Astrocyte of the spinal cord (primary cell): ENCODE measurements around the gene CGN.

Experiments
- DNase-seq: peaks from one replicate; pipeline ENCODE4 v3.0.0; 2011; ENCODE audit warnings: low read depth, low spot score
- H3K4me3 ChIP-seq: 2 replicates; pipeline ENCODE4 v1.5.1; 2011; ENCODE audit warnings: low read depth, mild to moderate bottlenecking, low read length, moderate library complexity
- CTCF ChIP-seq: IDR thresholded peaks from 2 replicates; pipeline ENCODE4 v1.5.1; 2012; ENCODE audit warnings: low read depth, mild to moderate bottlenecking, low read length, inconsistent platforms
- in situ Hi-C: cut with HindIII; loops from 2 replicates; pipeline ENCODE4 v1.10.0; 2017; ENCODE audit warnings: low sequenced_read_pairs

Gene CGN

GRCh38 chr1:151540021-151540981 is 29.1 kb downstream of the CGN start, which contains the start of gene TUFT1:
Gene TUFT1, plus strand, starts transcription at chr1:151540309. Its CDS starts 58 bp downstream, at chr1:151540367.
- peak; percentile 91 for DNase-seq

GRCh38 chr1:151540982-151541377 is 29.8 kb downstream of the CGN start:
- no peak for DNase-seq
- no peak for TF ChIP-seq CTCF
- in situ Hi-C loops: no loop called here
- peak overlapping the region; percentile 76 for H3K4me3 ChIP-seq

More at GRCh38 chr1:151540021-151540981, 29.1 kb downstream of the CGN start, which contains the start of gene TUFT1:
- H3K4me3 ChIP-seq: peak within 1 kb of the TSS; percentile 76
- no peak for TF ChIP-seq CTCF
- in situ Hi-C loops: no loop called here

GRCh38 chr1:151541752-151542151 is 30.6 kb downstream of the CGN start:
- in situ Hi-C loops: no loop called here

GRCh38 chr1:151542710-151543129 is 31.5 kb downstream of the CGN start:
- peak; percentile 69 for DNase-seq
- in situ Hi-C loops: no loop called here
- no peak for TF ChIP-seq CTCF
- no peak overlapping the region for H3K4me3 ChIP-seq

More at GRCh38 chr1:151541752-151542151, 30.6 kb downstream of the CGN start:
- no peak for TF ChIP-seq CTCF
- DNase-seq: no peak
- H3K4me3 ChIP-seq: peak overlapping the region; percentile 76

GRCh38 chr1:151545542-151545941 is 34.4 kb downstream of the CGN start:
- no peak for DNase-seq
- in situ Hi-C loops: no loop called here
- no peak for TF ChIP-seq CTCF
- no peak overlapping the region for H3K4me3 ChIP-seq

- no peak for TF ChIP-seq CTCF
- in situ Hi-C loops: no loop called here
- DNase-seq: no peak
- no peak overlapping the region for H3K4me3 ChIP-seq
These were observed 35.1 kb downstream of the CGN start for GRCh38 chr1:151546011-151546925.
